GOT3 (cell line): ENCODE results near the gene RNFT2.
"Not testable (repeated sequence)": the region's sequence is repeated elsewhere in the genome, so short reads cannot be mapped to it uniquely, and the experiment has no call there.

Experiments used
- DNase-seq: peaks from one replicate; lab custom pipeline; 2025; ENCODE audit warnings: mixed read lengths; lab: John Stamatoyannopoulos, UW

The RNFT2 gene

GRCh38 chr12:116710370-116711150 is 27.6 kb upstream of the RNFT2 start:
- no peak for DNase-seq

DNA sequence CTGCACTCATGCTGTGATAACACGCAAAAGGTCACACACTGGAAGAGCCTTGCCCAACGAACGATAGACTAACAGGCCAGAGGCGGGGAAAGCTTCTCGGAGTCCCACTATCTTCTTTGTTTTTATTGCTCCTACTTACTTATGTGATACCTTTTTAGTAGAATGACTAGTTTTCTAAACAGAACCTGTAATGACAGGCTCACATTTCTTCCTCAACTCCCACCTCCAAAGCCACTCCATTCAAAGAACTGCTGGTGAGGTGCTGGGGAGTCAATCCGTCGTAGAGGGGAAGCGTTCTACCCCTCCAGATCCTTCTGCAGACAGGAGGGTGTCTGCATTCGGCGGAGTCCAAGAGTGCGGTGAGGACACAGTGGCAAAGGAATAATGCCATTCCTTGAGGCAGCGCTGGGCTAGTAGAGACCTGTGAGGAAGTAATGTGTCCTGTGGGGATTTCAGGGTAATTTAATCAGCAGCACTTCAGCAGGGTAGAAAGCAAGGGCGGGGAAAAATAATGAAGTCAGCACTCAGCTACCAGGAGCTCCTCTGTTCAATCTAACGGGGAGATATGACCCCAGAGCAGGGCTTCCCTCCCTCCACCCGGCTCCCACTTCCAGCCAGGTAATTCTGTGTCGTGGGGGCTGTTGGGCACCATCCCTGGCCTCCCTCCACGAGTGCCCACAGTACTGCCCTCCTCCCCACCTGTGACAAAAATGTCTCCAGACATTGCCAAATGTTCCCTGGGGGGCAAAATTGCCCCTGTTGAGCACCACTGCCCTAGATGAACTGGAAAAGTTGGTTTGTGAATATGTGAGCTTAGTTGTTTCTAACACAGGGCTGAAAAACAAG is 25.4 kb upstream of the RNFT2 start:
- no peak for DNase-seq

GRCh38 chr12:116713527-116713926 is 24.6 kb upstream of the RNFT2 start:
- no peak for DNase-seq

DNA sequence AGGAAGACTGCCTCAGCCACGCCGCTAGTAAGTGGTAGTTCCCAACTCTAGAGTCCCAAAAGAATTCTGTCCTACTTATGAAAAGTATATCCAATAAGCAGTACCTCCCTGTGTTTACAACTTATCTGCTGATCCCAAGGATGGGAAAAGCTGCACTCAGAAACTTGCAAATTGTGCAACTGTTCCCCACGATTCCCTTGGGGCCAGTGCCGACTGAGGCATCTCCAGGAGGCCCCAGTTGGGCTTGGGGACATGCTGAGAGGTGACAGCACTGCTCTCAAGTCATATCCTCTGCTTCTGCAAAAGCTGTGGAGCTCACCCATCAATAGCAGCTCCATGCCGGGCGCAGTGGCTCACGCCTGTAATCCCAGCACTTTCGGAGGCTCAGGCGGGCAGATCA is 23.9 kb upstream of the RNFT2 start:
- no peak for DNase-seq

- no peak for DNase-seq
Observed at GRCh38 chr12:116717466-116718437, 20.4 kb upstream of the RNFT2 start.

DNA sequence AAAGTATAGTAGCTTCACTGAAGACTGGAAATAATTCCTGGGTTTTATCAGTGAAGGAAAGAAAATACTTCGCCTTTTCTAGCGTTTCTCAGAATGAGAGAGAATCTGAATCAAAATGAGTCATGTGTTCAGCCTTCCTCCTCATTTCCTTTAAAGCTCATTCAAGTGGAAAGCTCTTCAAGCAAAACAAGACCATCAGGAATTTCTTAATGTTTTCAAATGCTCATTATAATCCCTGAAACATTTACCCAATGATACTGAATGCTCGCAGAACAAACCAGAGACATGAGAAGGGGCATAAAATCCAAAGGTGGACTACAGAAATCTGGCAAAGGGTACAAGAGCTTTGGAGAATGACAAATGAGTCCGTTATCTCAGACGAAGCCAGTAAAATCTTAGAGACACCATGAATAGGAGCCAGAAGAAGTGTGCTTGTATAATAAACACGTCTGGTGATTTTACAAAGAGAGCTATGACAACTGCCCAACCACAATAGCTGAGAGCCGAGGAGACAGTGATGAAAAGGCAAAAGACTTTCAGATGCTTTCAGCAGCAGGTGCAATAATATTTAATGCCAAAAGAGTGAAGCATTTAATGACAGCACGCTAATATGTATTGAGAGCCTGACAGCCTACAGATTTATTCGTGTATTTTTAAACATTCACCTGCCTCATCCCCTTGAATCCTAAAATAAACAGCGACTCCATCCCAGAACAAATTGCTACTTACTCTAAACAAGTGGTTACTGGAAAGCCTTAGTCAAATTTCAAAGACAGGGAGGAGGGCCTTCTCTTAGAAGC is 19.3 kb upstream of the RNFT2 start:
- DNase-seq = no peak

DNA sequence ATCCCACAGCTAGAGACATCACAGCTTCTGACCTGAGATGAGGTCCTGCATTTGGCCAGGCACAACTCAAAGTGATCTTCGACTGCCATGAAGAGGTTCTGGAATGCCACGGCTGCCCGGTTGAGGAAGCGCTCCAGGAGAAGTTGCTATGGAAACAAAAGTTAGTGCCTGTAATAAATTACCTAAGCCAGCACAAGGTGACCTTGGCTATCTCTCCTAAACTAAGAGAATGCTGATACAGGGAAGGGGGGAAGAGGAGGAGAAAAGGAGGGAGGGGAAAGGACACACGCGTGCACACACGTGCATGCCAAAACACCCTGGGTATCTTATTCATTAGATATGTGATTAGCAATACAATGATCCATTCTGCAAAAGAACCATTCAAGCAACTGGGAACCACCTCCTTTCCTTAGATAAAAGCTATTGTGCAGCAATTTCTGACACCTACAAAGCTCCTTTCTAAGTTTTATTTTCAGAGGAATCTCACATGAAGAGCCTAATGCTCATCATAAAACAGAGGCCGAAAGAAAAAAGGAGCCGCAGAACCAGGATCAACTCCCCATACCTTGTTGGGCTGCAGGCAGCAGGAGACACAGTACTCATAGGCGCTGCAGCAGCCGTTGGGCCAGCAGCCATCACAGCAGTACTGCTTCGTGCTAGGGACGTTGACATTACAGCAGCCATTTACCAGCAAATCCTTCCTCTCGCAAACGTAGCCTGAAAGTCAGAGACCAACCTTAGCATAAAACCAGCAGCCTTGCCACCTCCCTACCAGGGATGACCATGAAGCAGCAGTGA is 18.2 kb upstream of the RNFT2 start:
- DNase-seq = no peak

- DNase-seq = no peak
Observed at GRCh38 chr12:116722245-116722644, 15.9 kb upstream of the RNFT2 start.

GRCh38 chr12:116726694-116727093 is 11.4 kb upstream of the RNFT2 start:
- DNase-seq = no peak

GRCh38 chr12:116727261-116727660 is 10.9 kb upstream of the RNFT2 start:
- no peak for DNase-seq

- no peak for DNase-seq
Observed at GRCh38 chr12:116727891-116728290, 10.2 kb upstream of the RNFT2 start.

DNA sequence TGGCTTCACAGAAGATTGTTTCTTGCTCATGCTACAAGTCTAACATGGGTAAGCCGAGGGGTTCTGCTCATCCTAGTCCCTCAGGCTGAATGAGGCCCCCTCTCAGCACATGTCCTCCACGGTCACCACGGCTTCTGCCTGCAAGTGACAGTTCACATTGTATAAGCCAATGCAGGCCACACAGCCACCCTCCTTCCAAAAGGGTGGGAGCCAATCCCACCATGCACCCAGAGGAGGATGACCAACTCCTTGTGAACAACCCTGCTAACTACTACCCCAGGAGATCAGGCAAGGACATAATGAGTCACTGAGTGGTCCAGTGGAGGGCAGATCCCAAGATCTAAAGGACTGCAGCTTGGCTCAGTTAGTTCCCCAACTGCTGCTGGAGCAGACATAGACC is 6.3 kb upstream of the RNFT2 start:
- no peak for DNase-seq

GRCh38 chr12:116734156-116734768 is 3.9 kb upstream of the RNFT2 start:
- no peak for DNase-seq

- no peak for DNase-seq
Observed at GRCh38 chr12:116735084-116735483, 3.0 kb upstream of the RNFT2 start.

GRCh38 chr12:116735951-116736599 is 2.0 kb upstream of the RNFT2 start:
- DNase-seq = no peak

- no peak for DNase-seq
Observed at GRCh38 chr12:116736962-116737773, 947 bp upstream of the RNFT2 start.

DNA sequence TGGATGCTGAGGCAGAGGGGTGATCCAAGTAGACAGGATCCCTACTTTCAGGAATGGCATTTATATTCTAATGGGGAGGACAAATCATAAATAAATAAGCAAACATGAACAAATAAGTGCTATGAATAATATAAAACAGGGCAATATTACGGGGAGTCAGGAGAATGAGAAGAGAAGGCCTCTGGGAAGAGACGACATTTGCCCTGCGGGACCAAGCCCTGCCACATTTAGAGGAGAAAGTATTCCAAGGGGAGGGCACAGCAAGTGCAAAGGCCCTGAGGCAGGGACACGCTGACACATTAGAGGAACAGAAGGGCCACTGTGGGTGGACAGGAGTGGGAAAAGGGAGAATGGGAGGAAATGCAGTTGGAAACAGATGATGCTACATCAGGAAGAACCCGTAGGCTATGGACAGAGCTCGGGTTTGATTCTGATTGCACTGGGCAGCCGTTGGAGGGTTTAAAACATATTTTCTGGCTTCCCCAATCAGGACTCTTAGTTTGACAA is 1.3 kb downstream of the RNFT2 start:
- no peak for DNase-seq

- DNase-seq = not testable (repeated sequence)
Observed at GRCh38 chr12:116742787-116743186, 4.7 kb downstream of the RNFT2 start.
